PFSK-1 (cell line): ENCODE data around the gene KIF9.

Experiments
- FOXP2 ChIP-seq: optimal IDR thresholded peaks from 2 replicates; pipeline ENCODE3; 2011; ENCODE audit warnings: borderline replicate concordance, control low read depth, inconsistent platforms; ENCODE audit not compliant: insufficient read depth; ENCODE audit errors: extremely low read length, extremely low read depth
- POLR2AphosphoS5 ChIP-seq: IDR thresholded peaks from 2 replicates; pipeline ENCODE4 v1.6.1; 2012; ENCODE audit warnings: low read depth, mild to moderate bottlenecking, control low read depth, low read length, moderate library complexity
- REST ChIP-seq, 2 experiments: IDR thresholded peaks; 2 replicates each; pipeline versions ENCODE4 v1.6.1 to v1.8.0; 2011 to 2012; ENCODE audit warnings: low read depth in 2 of 2, low read length in 2 of 2, control low read depth in 1 of 2, inconsistent platforms in 1 of 2, mild to moderate bottlenecking in 1 of 2, moderate library complexity in 1 of 2; ENCODE audit not compliant: insufficient read depth in 1 of 2
- SIN3A ChIP-seq: IDR thresholded peaks from 2 replicates; pipeline ENCODE4 v1.6.1; 2012; ENCODE audit warnings: mild to moderate bottlenecking, low read length, moderate library complexity, borderline replicate concordance; ENCODE audit not compliant: insufficient read depth
- TAF1 ChIP-seq: IDR thresholded peaks from 2 replicates; pipeline ENCODE4 v1.6.1; 2012; ENCODE audit warnings: low read length, control low read depth, borderline replicate concordance; ENCODE audit not compliant: insufficient read depth

Gene KIF9

GRCh38 chr3:47223755-47224154, 58.8 kb downstream of the KIF9 start:
- TF ChIP-seq TAF1 (no peak), POLR2AphosphoS5 (no peak), SIN3A (no peak), FOXP2 (no peak), REST (IDR thresholded peaks at IDR 0.05; ENCODE audit: insufficient read depth in 1 of 2, low read depth in 2 of 2, low read length in 2 of 2) (no peak)

GRCh38 chr3:47221798-47222197, 60.8 kb downstream of the KIF9 start:
- TF ChIP-seq POLR2AphosphoS5 (no peak), TAF1 (no peak), REST (IDR thresholded peaks at IDR 0.05; ENCODE audit: insufficient read depth in 1 of 2, low read depth in 2 of 2, low read length in 2 of 2) (no peak), SIN3A (no peak), FOXP2 (no peak)

DNA sequence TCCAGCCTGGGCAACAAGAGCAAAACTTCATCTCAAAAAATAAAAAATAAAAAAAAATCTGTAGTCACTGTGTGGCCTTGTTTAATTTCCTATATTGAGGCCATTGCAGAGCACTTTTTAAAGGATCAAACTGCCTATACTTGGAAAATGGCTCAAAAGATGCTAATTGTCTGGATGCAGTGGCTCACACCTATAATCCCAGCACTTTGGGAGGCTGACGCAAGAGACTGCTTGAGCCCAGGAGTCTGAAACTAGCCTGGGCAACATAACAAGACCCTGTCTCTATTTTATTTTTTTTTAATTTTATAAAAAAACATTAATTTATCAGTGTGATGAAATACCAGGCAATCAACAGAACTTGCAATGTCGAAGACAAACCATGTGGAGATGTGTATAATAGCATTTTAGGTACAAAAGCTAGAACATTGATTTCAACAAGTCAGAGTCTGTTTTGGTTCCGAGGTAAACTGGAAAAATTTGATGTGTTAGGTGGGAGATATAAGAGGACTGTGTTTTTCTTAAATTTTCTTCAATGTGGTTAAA, 71.7 kb downstream of the KIF9 start:
- TF ChIP-seq SIN3A (no peak), FOXP2 (no peak), POLR2AphosphoS5 (no peak), REST (IDR thresholded peaks at IDR 0.05; ENCODE audit: insufficient read depth in 1 of 2, low read depth in 2 of 2, low read length in 2 of 2) (no peak), TAF1 (no peak)

DNA sequence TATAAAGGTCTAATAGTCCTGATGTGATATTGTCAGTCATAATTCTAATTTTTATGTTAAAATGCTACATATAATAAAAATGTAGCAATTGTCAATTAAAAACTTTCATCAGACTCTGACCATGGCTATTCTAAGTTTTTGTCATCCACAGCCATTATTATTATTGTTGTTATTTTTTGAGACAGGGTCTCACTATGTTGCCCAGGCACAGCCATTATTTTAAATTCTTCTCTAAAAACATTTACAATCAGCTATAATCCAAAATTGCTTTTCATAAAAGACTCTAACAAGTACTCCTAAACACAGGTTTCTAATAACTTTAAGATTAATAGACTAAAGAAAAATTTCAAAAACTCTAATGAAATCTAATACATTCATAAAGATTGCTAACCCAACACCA, 77.7 kb downstream of the KIF9 start:
- TF ChIP-seq TAF1 (no peak), REST (IDR thresholded peaks at IDR 0.05; ENCODE audit: insufficient read depth in 1 of 2, low read depth in 2 of 2, low read length in 2 of 2) (no peak), SIN3A (no peak), POLR2AphosphoS5 (no peak), FOXP2 (no peak)

DNA sequence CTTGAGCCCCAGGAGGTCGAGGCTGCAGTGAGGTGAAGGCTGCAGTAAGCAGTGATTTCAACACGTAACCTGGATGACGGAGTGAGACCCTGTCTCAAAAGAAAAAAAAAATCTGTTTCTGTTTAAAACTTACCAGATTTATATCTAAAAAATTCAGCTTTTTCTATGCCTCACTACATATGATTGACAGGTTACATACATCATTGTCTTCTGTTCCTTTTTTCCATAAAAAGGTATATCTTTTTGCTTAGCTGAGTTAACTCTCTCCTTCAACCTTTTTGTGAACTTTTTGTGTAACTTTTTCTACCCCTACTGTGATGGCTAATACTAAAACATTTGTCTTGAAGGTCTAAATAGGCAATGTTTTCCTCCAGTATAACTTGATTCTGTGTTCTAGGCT, 80.1 kb downstream of the KIF9 start:
- TF ChIP-seq TAF1 (no peak), FOXP2 (no peak), SIN3A (no peak), REST (IDR thresholded peaks at IDR 0.05; ENCODE audit: insufficient read depth in 1 of 2, low read depth in 2 of 2, low read length in 2 of 2) (no peak), POLR2AphosphoS5 (no peak)
